Prostate gland (tissue), 2 donors: Measurements from ENCODE around the gene LSM12. TPM values are rescaled to one million over a fixed set of nuclear protein-coding genes. Genes with fewer than 3 reads are reported as not detected.
"Not testable (repeated sequence)": the region's sequence is repeated elsewhere in the genome, so short reads cannot be mapped to it uniquely, and the experiment has no call there.

Experiments
- DNase-seq: peaks from one replicate; pipeline ENCODE4 v3.0.0-alpha.2; 2019; ENCODE audit warnings: low spot score
- H3K27ac ChIP-seq, 2 donors: fragments of 200-600 bp; sonication (generic); 2 replicates each; pipeline ENCODE4 v1.5.1; 2017 to 2019
- H3K27me3 ChIP-seq: fragments of 200-600 bp; sonication (generic); replicated peaks from 2 replicates; pipeline ENCODE4 v1.5.1; 2019; ENCODE audit not compliant: insufficient read depth
- H3K36me3 ChIP-seq, 2 donors: fragments of 200-600 bp; sonication (generic); 1 replicate in 1 of 2; 2 replicates in 1 of 2; pipeline versions ENCODE4 v1.5.1 to v1.8.1; 2017 to 2019
- H3K4me1 ChIP-seq: fragments of 200-600 bp; sonication (generic); replicated peaks from 2 replicates; pipeline ENCODE4 v1.5.1; 2019
- H3K4me3 ChIP-seq, 2 donors: fragments of 200-600 bp; sonication (generic); 2 replicates each; pipeline ENCODE4 v1.5.1; 2017 to 2019
- H3K9me3 ChIP-seq: fragments of 200-600 bp; sonication (generic); 2 replicates; pipeline ENCODE4 v1.5.1; 2017
- CTCF ChIP-seq, 4 experiments: fragments of 200-600 bp in 2 of 4; fragments of 450-650 bp in 2 of 4; sonication (generic) in 2 of 4; IDR thresholded peaks; 1 replicate in 3 of 4; 2 replicates in 1 of 4; pipeline ENCODE4 v1.5.1; 2016 to 2019; ENCODE audit warnings: antibody characterized with exemption in 4 of 4, mild to moderate bottlenecking in 2 of 4, moderate library complexity in 2 of 4
- POLR2A ChIP-seq: fragments of 450-650 bp; IDR thresholded peaks from one replicate; pipeline ENCODE4 v1.6.1; 2016; ENCODE audit warnings: antibody characterized with exemption, mild to moderate bottlenecking
- POLR2AphosphoS5 ChIP-seq: sonication (generic); formaldehyde crosslinking; IDR thresholded peaks from one replicate; pipeline ENCODE4 v1.6.1; 2017; ENCODE audit warnings: antibody characterized with exemption
- WGBS: methylation state at CpG from one replicate; pipeline ENCODE4 v1.1.5; 2018; 5-methylcytosine and 5-hydroxymethylcytosine counted together
- intact Hi-C: fragments of 100-400 bp; cut with DNase I; formaldehyde crosslinking; loops from one replicate; pipeline ENCODE4 v1.14.2; 2022
- total RNA-seq, 2 donors: library from RNA; depleted of rRNA; stranded (reverse); fragments of >200 nt; gene quantifications; one replicate each; pipeline ENCODE4 v1.1.0, GENCODE V29; 2016

The LSM12 gene
- total RNA-seq, 2 donors from 2014 or later, result 30.0 to 45.2 TPM

GRCh38 chr17:43998552-43998951, 67.9 kb downstream of the LSM12 start:
- Histone ChIP-seq H3K36me3 (no peaks in the 10 kb centered on the region), H3K9me3 (no peaks in the 10 kb centered on the region), H3K27me3 (no peaks in the 10 kb centered on the region), H3K4me1 (no peaks in the 10 kb centered on the region), H3K4me3 (no peak overlapping the region), H3K27ac (no peak overlapping the region)
- DNase-seq, result no peak
- TF ChIP-seq POLR2AphosphoS5 (no peak), POLR2A (no peak), CTCF (IDR thresholded peaks at IDR 0.05) (no peak)
- intact Hi-C loops, result no loop called here
- 78% methylated on average over 3 of the region's 3 CpGs for WGBS

GRCh38 chr17:43997180-43997579, 69.3 kb downstream of the LSM12 start:
- intact Hi-C loops, H3K36me3 ChIP-seq, H3K27ac ChIP-seq, DNase-seq, H3K27me3 ChIP-seq, H3K4me3 ChIP-seq, H3K4me1 ChIP-seq, H3K9me3 ChIP-seq: not testable (repeated sequence)
- 91% methylated on average over 5 of the region's 5 CpGs for WGBS

GRCh38 chr17:43995150-43995471, 71.4 kb downstream of the LSM12 start:
- 14% methylated on average over 12 of the region's 12 CpGs for WGBS
- Histone ChIP-seq H3K4me1 (no peaks in the 10 kb centered on the region), H3K9me3 (no peaks in the 10 kb centered on the region), H3K27ac (no peak overlapping the region), H3K27me3 (no peaks in the 10 kb centered on the region), H3K4me3 (no peak overlapping the region), H3K36me3 (no peaks in the 10 kb centered on the region)
- TF ChIP-seq POLR2A (no peak), POLR2AphosphoS5 (no peak), CTCF (IDR thresholded peaks at IDR 0.05) (no peak)
- DNase-seq, result no peak
- intact Hi-C loops, result no loop called here

GRCh38 chr17:43994272-43995149, 72.0 kb downstream of the LSM12 start:
- H3K4me1 ChIP-seq, result no peaks in the 10 kb centered on the region

GRCh38 chr17:43992641-43993040, 73.8 kb downstream of the LSM12 start:
- Histone ChIP-seq H3K27me3 (no peaks in the 10 kb centered on the region), H3K27ac (no peak overlapping the region), H3K4me1 (no peaks in the 10 kb centered on the region), H3K4me3 (no peak overlapping the region), H3K36me3 (no peaks in the 10 kb centered on the region), H3K9me3 (no peaks in the 10 kb centered on the region)
- 92% methylated on average over 14 of the region's 14 CpGs for WGBS
- TF ChIP-seq CTCF (IDR thresholded peaks at IDR 0.05) (no peak), POLR2A (no peak), POLR2AphosphoS5 (no peak)
- no peak for DNase-seq
- intact Hi-C loops, result no loop called here

More at GRCh38 chr17:43994272-43995149, 72.0 kb downstream of the LSM12 start:
- DNase-seq, result peak; percentile 41
- Histone ChIP-seq H3K27ac (no peak overlapping the region), H3K9me3 (no peaks in the 10 kb centered on the region), H3K27me3 (no peaks in the 10 kb centered on the region), H3K36me3 (no peaks in the 10 kb centered on the region), H3K4me3 (peak overlapping the region; percentile 15 to 19)
- WGBS, result 7% methylated on average over 50 of the region's 52 CpGs
- intact Hi-C loops, result no loop called here
- no peak for TF ChIP-seq POLR2AphosphoS5
- TF ChIP-seq CTCF (IDR thresholded peaks at IDR 0.05), result peak; percentile 62 to 88 (median 77)
